ENCODE measurements around the gene VAV2.

DNA sequence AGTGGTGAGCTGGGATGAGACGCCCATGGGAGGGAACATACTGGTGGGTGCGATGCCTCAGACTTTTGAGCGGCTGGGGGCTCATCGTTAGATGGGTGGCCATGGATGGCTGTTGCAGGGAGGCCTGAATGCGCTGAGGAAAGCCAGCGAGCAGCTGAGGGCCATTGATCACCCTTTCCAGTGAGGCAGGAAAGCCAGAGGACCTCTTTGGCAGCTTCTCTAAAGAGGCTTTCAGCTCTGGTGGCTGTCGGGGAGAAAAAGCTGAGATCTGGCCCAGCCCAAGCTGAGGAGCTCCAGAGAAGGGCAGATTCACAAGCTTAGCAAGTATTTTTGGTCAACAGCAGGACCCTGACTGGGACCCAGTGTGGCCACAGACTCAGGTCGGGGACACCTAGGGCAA lies 13.3 kb upstream of the VAV2 start:
- no peak for TF ChIP-seq BHLHE40 (IDR thresholded peaks at IDR 0.05; ENCODE audit: low read depth, low read length)
- TF ChIP-seq, protein P1, sequence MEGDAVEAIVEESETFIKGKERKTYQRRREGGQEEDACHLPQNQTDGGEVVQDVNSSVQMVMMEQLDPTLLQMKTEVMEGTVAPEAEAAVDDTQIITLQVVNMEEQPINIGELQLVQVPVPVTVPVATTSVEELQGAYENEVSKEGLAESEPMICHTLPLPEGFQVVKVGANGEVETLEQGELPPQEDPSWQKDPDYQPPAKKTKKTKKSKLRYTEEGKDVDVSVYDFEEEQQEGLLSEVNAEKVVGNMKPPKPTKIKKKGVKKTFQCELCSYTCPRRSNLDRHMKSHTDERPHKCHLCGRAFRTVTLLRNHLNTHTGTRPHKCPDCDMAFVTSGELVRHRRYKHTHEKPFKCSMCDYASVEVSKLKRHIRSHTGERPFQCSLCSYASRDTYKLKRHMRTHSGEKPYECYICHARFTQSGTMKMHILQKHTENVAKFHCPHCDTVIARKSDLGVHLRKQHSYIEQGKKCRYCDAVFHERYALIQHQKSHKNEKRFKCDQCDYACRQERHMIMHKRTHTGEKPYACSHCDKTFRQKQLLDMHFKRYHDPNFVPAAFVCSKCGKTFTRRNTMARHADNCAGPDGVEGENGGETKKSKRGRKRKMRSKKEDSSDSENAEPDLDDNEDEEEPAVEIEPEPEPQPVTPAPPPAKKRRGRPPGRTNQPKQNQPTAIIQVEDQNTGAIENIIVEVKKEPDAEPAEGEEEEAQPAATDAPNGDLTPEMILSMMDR (conservative IDR thresholded peaks at IDR 0.05; ENCODE audit: low read depth, low read length) = no peak
- TF ChIP-seq RFX5 (IDR thresholded peaks at IDR 0.05; ENCODE audit: low read depth, low read length) = no peak
- no peak for TF ChIP-seq MAFK (IDR thresholded peaks at IDR 0.05; ENCODE audit: low read depth, low read length)
- no peak for TF ChIP-seq USF2 (IDR thresholded peaks at IDR 0.05; ENCODE audit: low read depth, low read length)
- no peak for TF ChIP-seq POLR2A (IDR thresholded peaks at IDR 0.05; ENCODE audit: low read depth, low read length)
- no peak for TF ChIP-seq CHD1 (IDR thresholded peaks at IDR 0.05; ENCODE audit: low read depth, low read length)
